CD8-positive, alpha-beta memory T cell (primary cell): ENCODE data around the gene ABRAXAS1. TPM values are rescaled to one million over a fixed set of nuclear protein-coding genes. Genes with fewer than 3 reads are reported as not detected.

Experiments used
- CTCF ChIA-PET: fragments of 350-600 bp; sonication (Branson Sonifier 250); formaldehyde crosslinking; loops from one replicate; lab custom pipeline; 2021; ENCODE audit warnings: antibody characterized with exemption; lab: Charles Lee
- POLR2A ChIA-PET: fragments of 350-600 bp; sonication (Branson Sonifier 250); formaldehyde crosslinking; loops from one replicate; lab custom pipeline; 2021; ENCODE audit warnings: antibody characterized with exemption; lab: Charles Lee
- DNase-seq, 5 donors: peaks; one replicate each; pipeline versions ENCODE4 v3.0.0 to v3.0.0-alpha.2; 2020 to 2022; ENCODE audit warnings: mixed read lengths in 1 of 5
- H3K27ac ChIP-seq: one replicate; pipeline ENCODE4 v1.7.0; 2013; ENCODE audit warnings: low read depth, mild to moderate bottlenecking, low read length, moderate library complexity
- H3K27me3 ChIP-seq: 2 replicates; pipeline ENCODE4 v1.7.0; 2013; ENCODE audit warnings: low read length, mild to moderate bottlenecking; ENCODE audit not compliant: insufficient read depth, poor library complexity, severe bottlenecking
- H3K36me3 ChIP-seq: 2 replicates; pipeline ENCODE4 v1.7.0; 2013; ENCODE audit warnings: mild to moderate bottlenecking, low read length, moderate library complexity; ENCODE audit not compliant: insufficient read depth
- H3K4me1 ChIP-seq: 2 replicates; pipeline ENCODE4 v1.7.0; 2013; ENCODE audit warnings: mild to moderate bottlenecking, low read length, moderate library complexity; ENCODE audit not compliant: insufficient read depth
- H3K4me3 ChIP-seq: 2 replicates; pipeline ENCODE4 v1.7.0; 2013; ENCODE audit warnings: mild to moderate bottlenecking, low read length
- H3K9me3 ChIP-seq: 2 replicates; pipeline ENCODE4 v1.7.0; 2013; ENCODE audit warnings: mild to moderate bottlenecking, low read length
- H3K27ac Mint-ChIP-seq, 8 donors: one replicate each; pipeline ENCODE4 v1.8.0; 2020 to 2021; ENCODE audit warnings: mixed read lengths in 8 of 8, mild to moderate bottlenecking in 6 of 8, inconsistent platforms in 3 of 8, moderate library complexity in 3 of 8
- H3K27me3 Mint-ChIP-seq, 2 donors: one replicate each; pipeline ENCODE4 v1.8.0; 2020 to 2021; ENCODE audit warnings: mixed read lengths in 2 of 2, mild to moderate bottlenecking in 1 of 2, moderate library complexity in 1 of 2
- H3K36me3 Mint-ChIP-seq, 3 donors: one replicate each; pipeline ENCODE4 v1.8.0; 2020 to 2021; ENCODE audit warnings: mixed read lengths in 3 of 3, inconsistent platforms in 1 of 3, mild to moderate bottlenecking in 1 of 3
- H3K4me1 Mint-ChIP-seq, 3 donors: one replicate each; pipeline ENCODE4 v1.8.0; 2020 to 2021; ENCODE audit warnings: mixed read lengths in 3 of 3, inconsistent platforms in 1 of 3, mild to moderate bottlenecking in 1 of 3
- H3K4me3 Mint-ChIP-seq, 7 donors: one replicate each; pipeline ENCODE4 v1.8.0; 2020 to 2021; ENCODE audit warnings: mixed read lengths in 7 of 7, mild to moderate bottlenecking in 6 of 7, moderate library complexity in 4 of 7, inconsistent platforms in 2 of 7
- H3K9me3 Mint-ChIP-seq, 5 donors: one replicate each; pipeline ENCODE4 v1.8.0; 2020 to 2022; ENCODE audit warnings: mixed read lengths in 5 of 5, mild to moderate bottlenecking in 3 of 5, moderate library complexity in 2 of 5, inconsistent platforms in 1 of 5
- polyA plus RNA-seq: library from polyadenylated mRNA; unstranded; fragments of 300-500 nt; fragmentation: Illumina TruSeq; gene quantifications from one replicate; pipeline ENCODE4 v1.2.3, GENCODE V29; 2021
- total RNA-seq, 2 experiments: library from RNA; stranded (reverse); gene quantifications; one replicate each; pipeline ENCODE4 v1.2.3, GENCODE V29; 2021

ABRAXAS1 gene
- total and polyA plus RNA-seq, 3 experiments from 2014 or later: 8.1 to 11.0 (median 10.8) TPM

DNA sequence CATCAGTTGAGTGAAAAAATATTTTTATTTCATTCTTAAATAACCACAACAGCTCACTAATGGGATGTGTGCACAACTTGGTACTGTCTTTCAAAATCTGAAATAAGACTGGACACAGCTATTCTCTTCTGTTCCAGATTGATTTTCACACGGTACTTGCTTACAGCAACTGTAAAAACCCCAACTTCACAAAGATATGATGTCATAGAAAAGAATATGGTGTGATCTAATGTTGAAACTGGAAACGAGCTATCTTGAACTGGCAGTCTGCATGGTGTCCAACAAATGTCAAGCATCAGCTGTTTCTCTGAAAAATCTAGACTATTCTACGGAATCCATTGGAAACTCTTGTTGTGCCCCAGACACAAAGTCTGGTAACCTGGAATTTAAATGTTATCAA, 44.0 kb downstream of the ABRAXAS1 start:
- no peaks in the 10 kb centered on the region for H3K4me1 ChIP-seq
- H3K27ac ChIP-seq: no peak overlapping the region
- H3K4me3 Mint-ChIP-seq: no peak overlapping the region
- H3K9me3 Mint-ChIP-seq: no peaks in the 10 kb centered on the region
- H3K4me1 Mint-ChIP-seq: peaks cover 0 to 14% (median 8%) of the 10 kb centered on the region in 3 donors
- peaks cover 6 to 74% (median 24%) of the 10 kb centered on the region in 3 donors for H3K36me3 Mint-ChIP-seq
- ChIA-PET CTCF (interaction anchor here (1.3 to 1.4 kb wide), 2 partner anchors 12 to 22 kb away, joined by 3 to 4 read pairs; no protein-coding TSS in a partner anchor), POLR2A (interaction anchor here (0.6 to 1.0 kb wide), 2 partner anchors 157 to 367 kb away, joined by 3 to 4 read pairs; no protein-coding TSS in a partner anchor)
- no peak overlapping the region for H3K4me3 ChIP-seq
- H3K36me3 ChIP-seq: peaks cover 26% of the 10 kb centered on the region
- H3K9me3 ChIP-seq: no peaks in the 10 kb centered on the region
- no peaks in the 10 kb centered on the region for H3K27me3 Mint-ChIP-seq
- no peak overlapping the region for H3K27ac Mint-ChIP-seq
- no peak for DNase-seq
- no peaks in the 10 kb centered on the region for H3K27me3 ChIP-seq

DNA sequence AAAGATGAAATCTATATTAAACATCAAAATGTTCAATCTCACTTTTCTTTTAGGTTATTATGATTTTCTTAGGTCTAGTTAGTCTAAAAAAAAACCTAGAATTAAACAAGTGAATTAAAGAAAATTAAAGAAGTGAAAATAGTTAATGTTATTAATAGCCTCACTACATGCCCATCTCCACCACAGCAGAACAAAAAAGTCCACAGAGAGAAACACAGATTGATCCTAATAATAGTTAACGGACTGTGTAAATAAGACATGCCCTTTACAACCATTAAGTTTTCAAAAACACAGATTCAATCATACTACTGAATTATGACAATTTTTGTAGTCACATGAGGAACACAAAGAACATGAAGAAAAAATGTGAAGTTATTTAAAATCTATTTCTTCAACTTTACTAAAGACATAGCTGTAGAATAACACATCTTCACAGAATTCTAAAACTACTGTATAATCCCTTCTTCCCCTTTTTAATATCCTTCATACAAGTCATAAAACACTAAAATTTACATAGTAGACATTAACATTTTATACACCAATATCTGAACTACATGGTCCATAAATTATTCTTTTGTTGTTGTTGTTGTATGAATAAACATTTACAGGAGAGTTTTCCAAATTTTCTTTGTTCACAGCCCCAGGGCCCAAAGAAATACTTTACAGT, 44.6 kb downstream of the ABRAXAS1 start:
- peaks cover 27% of the 10 kb centered on the region for H3K36me3 ChIP-seq
- H3K27me3 ChIP-seq: no peaks in the 10 kb centered on the region
- no peaks in the 10 kb centered on the region for H3K9me3 ChIP-seq
- no peaks in the 10 kb centered on the region for H3K4me1 ChIP-seq
- DNase-seq: no peak
- Mint-ChIP-seq H3K36me3 (peaks cover 6 to 74% (median 27%) of the 10 kb centered on the region in 3 donors), H3K4me3 (no peak overlapping the region), H3K9me3 (no peaks in the 10 kb centered on the region), H3K27me3 (no peaks in the 10 kb centered on the region), H3K27ac (no peak overlapping the region), H3K4me1 (peaks cover 0 to 19% (median 12%) of the 10 kb centered on the region in 3 donors)
- ChIA-PET CTCF (no interaction called here), POLR2A (interaction anchor here (0.6 to 1.0 kb wide), 2 partner anchors 156 to 366 kb away, joined by 3 to 4 read pairs; no protein-coding TSS in a partner anchor)
- H3K27ac ChIP-seq: no peak overlapping the region
- H3K4me3 ChIP-seq: no peak overlapping the region

DNA sequence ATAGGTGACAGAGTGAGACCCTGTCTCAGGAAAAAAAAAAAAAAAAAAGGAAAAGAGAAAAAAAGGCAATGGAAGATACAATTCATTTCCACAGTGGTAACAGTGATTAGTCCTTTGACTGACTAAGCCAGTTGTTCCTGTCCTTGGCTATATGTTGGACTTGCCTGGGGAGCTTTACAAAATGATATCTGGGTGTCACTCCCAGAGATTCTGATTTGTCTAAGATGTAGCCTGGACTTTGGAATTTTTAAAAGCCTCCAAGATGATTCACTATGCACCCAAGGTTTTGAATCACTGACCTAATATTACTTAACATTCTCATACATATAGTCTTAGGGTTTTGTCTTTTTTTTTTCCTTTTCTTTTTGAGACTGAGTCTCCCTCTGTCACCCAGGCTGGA, 46.2 kb downstream of the ABRAXAS1 start:
- ChIA-PET CTCF (interaction anchor here (1.3 kb wide), 1 partner anchor 15 kb away, joined by 3 read pairs; no protein-coding TSS in a partner anchor), POLR2A (interaction anchor here (0.5 kb wide), 1 partner anchor 1931 kb away, joined by 4 read pairs; no protein-coding TSS in a partner anchor)
- H3K27me3 ChIP-seq: no peaks in the 10 kb centered on the region
- H3K9me3 ChIP-seq: no peaks in the 10 kb centered on the region
- Mint-ChIP-seq H3K27ac (no peak overlapping the region), H3K4me3 (no peak overlapping the region), H3K36me3 (peaks cover 6 to 69% (median 26%) of the 10 kb centered on the region in 3 donors), H3K9me3 (no peaks in the 10 kb centered on the region), H3K27me3 (no peaks in the 10 kb centered on the region), H3K4me1 (peaks cover 0 to 27% (median 16%) of the 10 kb centered on the region in 3 donors)
- H3K36me3 ChIP-seq: peaks cover 24% of the 10 kb centered on the region
- no peaks in the 10 kb centered on the region for H3K4me1 ChIP-seq
- DNase-seq: no peak
- H3K4me3 ChIP-seq: no peak overlapping the region
- H3K27ac ChIP-seq: no peak overlapping the region

DNA sequence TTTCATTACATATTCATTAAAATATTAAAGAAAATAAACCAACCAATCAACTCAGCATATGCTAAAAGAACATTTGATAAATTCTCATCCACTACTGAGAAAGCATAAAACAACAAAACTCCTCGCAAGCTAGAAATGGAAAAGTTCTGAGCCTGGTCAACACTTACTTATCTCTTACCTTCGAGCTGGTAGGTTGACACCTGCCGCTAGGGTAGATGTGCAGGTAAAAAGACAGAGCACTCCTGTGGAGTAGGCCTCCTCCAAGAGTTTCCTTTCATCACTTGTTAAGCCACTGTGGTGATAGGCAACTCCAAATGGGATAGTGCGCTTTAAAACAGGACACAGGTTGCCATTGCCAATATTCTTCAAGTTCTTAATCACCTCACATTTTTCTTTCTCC, 48.2 kb downstream of the ABRAXAS1 start:
- no peaks in the 10 kb centered on the region for H3K9me3 ChIP-seq
- Mint-ChIP-seq H3K4me1 (peaks cover 4 to 31% (median 16%) of the 10 kb centered on the region in 3 donors), H3K4me3 (no peak overlapping the region), H3K27ac (peak overlapping the region in 2 of 8 donors; percentile 12 to 52), H3K27me3 (no peaks in the 10 kb centered on the region), H3K9me3 (no peaks in the 10 kb centered on the region), H3K36me3 (peaks cover 6 to 63% (median 26%) of the 10 kb centered on the region in 3 donors)
- H3K36me3 ChIP-seq: peaks cover 21% of the 10 kb centered on the region
- ChIA-PET POLR2A (no interaction called here), CTCF (no interaction called here)
- H3K4me1 ChIP-seq: no peaks in the 10 kb centered on the region
- H3K27me3 ChIP-seq: no peaks in the 10 kb centered on the region
- no peak overlapping the region for H3K4me3 ChIP-seq
- H3K27ac ChIP-seq: no peak overlapping the region
- DNase-seq: no peak

DNA sequence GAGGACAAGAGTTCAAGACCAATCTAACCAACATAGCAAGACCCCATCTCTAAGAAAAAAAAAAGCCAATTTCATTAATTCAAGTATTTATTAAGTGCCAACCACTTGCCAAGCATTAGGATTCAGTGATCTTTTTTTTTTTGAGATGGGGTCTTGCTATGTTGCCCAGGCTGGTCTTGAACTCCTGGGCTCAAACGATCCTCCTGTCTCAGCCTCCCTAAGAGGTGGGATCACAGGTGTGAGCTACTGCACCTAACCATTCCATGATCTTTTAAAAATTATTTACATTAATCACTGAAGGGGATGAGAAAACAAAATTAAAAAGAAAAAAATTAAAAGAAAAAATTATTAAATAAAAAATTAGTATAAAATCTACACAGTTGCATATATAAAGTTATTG, 53.7 kb downstream of the ABRAXAS1 start:
- Histone ChIP-seq H3K4me1 (no peaks in the 10 kb centered on the region), H3K27me3 (no peaks in the 10 kb centered on the region), H3K9me3 (no peaks in the 10 kb centered on the region), H3K27ac (no peak overlapping the region), H3K36me3 (peaks cover 11% of the 10 kb centered on the region), H3K4me3 (no peak overlapping the region)
- Mint-ChIP-seq H3K27me3 (no peaks in the 10 kb centered on the region), H3K4me3 (no peak overlapping the region), H3K36me3 (peaks cover 6 to 59% (median 21%) of the 10 kb centered on the region in 3 donors), H3K4me1 (peaks cover 4 to 22% (median 13%) of the 10 kb centered on the region in 3 donors), H3K27ac (no peak overlapping the region), H3K9me3 (no peaks in the 10 kb centered on the region)
- no peak for DNase-seq
- ChIA-PET POLR2A (no interaction called here), CTCF (no interaction called here)

DNA sequence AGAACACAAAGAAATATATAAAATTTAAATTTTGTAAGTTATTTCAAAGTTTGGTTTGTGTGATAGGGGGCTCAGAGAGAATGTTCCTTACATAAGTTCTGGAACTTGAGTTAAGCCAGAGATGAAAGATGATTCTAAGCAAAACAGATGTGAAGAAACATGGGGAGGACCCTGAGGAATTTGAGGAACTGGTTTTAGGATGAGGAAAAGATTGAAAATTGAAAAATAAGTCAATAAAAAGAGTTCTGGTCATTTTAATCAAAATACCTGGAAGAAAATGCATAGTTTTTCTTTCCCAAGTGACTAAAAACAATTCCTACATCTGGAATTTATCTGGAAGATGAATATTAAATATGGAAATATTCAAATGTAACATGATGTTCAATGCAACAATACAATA, 66.7 kb downstream of the ABRAXAS1 start:
- Histone ChIP-seq H3K4me3 (no peak overlapping the region), H3K36me3 (peaks cover 23% of the 10 kb centered on the region), H3K9me3 (no peaks in the 10 kb centered on the region), H3K27ac (no peak overlapping the region), H3K27me3 (no peaks in the 10 kb centered on the region), H3K4me1 (no peaks in the 10 kb centered on the region)
- no peak for DNase-seq
- Mint-ChIP-seq H3K27me3 (no peaks in the 10 kb centered on the region), H3K36me3 (peaks cover 12 to 71% (median 18%) of the 10 kb centered on the region in 3 donors), H3K27ac (peak overlapping the region in 1 of 8 donors; percentile 63), H3K4me1 (no peaks in the 10 kb centered on the region), H3K4me3 (no peak overlapping the region), H3K9me3 (no peaks in the 10 kb centered on the region)
- ChIA-PET CTCF (interaction anchor here (1.2 kb wide), 1 partner anchor 118 kb away, joined by 3 read pairs; the partner anchor contains the start of gene GPAT3), POLR2A (no interaction called here)

DNA sequence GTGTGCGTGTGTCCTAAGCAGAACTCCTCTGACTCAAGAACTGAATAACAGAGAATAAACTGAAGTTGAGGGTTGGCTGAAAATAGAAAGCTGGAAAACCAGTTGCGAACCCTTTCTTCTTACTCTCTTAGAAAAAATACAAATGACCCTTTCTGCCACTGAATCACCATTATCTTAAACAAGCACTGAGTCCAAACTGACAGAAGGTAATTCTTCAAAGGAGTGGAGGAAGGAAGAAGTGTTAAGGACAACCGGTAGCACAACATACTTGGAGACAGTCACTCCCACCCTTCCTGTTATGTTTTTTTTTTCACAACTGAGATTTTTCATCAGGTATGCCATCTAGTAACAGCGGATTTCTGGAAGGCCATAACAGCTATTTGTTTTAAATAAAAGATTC, 67.3 kb downstream of the ABRAXAS1 start:
- Mint-ChIP-seq H3K36me3 (peaks cover 12 to 73% (median 20%) of the 10 kb centered on the region in 3 donors), H3K9me3 (no peaks in the 10 kb centered on the region), H3K4me1 (no peaks in the 10 kb centered on the region), H3K4me3 (no peak overlapping the region), H3K27ac (no peak overlapping the region), H3K27me3 (no peaks in the 10 kb centered on the region)
- H3K4me3 ChIP-seq: no peak overlapping the region
- H3K36me3 ChIP-seq: peaks cover 25% of the 10 kb centered on the region
- ChIA-PET POLR2A (no interaction called here), CTCF (no interaction called here)
- no peaks in the 10 kb centered on the region for H3K9me3 ChIP-seq
- no peak overlapping the region for H3K27ac ChIP-seq
- H3K4me1 ChIP-seq: no peaks in the 10 kb centered on the region
- no peaks in the 10 kb centered on the region for H3K27me3 ChIP-seq
- DNase-seq: no peak

DNA sequence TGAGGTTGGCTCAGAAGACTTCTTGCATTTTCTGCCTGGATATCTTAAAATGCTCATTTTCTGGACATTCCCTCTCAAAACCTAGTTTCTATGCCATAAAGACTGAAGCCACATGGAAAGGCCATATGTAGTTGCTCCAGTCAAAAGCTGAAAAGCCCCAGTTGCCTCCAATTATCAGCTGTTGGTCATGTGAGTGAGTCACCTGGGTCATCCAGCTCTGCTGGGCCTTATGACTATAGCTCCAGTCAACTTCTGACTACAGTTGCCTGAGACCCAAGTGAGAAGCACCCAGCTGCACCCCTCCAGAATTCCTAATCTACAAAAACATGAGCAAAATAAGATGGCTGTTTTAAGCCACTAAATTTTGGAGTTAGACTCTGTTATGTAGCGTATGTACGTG, 71.2 kb downstream of the ABRAXAS1 start:
- ChIA-PET POLR2A (no interaction called here), CTCF (interaction anchor here (1.5 kb wide), 1 partner anchor 12 kb away, joined by 4 read pairs; no protein-coding TSS in a partner anchor)
- peaks cover 8 to 89% (median 18%) of the 10 kb centered on the region in 3 donors for H3K36me3 Mint-ChIP-seq
- Histone ChIP-seq H3K9me3 (no peaks in the 10 kb centered on the region), H3K36me3 (peaks cover 26% of the 10 kb centered on the region), H3K4me1 (no peaks in the 10 kb centered on the region), H3K4me3 (no peak overlapping the region), H3K27me3 (no peaks in the 10 kb centered on the region), H3K27ac (no peak overlapping the region)
- no peaks in the 10 kb centered on the region for H3K27me3 Mint-ChIP-seq
- no peak for DNase-seq
- no peak overlapping the region for H3K4me3 Mint-ChIP-seq
- no peaks in the 10 kb centered on the region for H3K9me3 Mint-ChIP-seq
- peak overlapping the region in 1 of 8 donors; percentile 29 for H3K27ac Mint-ChIP-seq
- peaks cover 0 to 3% (median 2%) of the 10 kb centered on the region in 3 donors for H3K4me1 Mint-ChIP-seq
